GM18867 (cell line): ENCODE measurements around the gene WDR49.

Experiments
- ATAC-seq: cut with Tn5 transposase; IDR thresholded peaks from one replicate; pipeline ENCODE4 v1.9.1; 2021; ENCODE audit warnings: mild to moderate bottlenecking, moderate library complexity; ENCODE audit not compliant: unreplicated experiment

Gene WDR49

GRCh38 chr3:167653760-167654159, at the start of gene WDR49:
WDR49 (minus strand) TSS chr3:167653942; CDS start chr3:167653425, 517 bp downstream.
- ATAC-seq = no peak

- ATAC-seq = no peak
Measured at GRCh38 chr3:167700926-167701325, 47.2 kb upstream of the WDR49 start.

DNA sequence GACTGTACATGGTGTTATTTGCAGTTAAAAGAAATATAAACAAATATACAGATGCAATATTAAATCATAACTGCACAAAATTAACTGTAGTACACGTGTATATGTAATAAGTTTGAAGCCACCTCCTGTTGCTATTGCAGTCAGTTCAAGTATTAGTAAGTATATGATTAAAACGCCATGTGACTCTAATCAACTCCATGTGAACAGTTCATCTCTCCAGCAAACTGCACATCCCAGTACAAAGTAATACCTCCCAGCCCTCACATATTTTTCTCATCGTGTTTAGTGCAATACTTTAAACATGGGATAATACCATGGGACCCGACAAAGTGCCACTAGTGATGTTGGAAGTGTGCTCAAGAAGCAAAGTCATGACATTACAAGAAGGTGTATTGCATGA, 46.3 kb upstream of the WDR49 start:
- ATAC-seq = no peak

- ATAC-seq = no peak
Measured at GRCh38 chr3:167694121-167694520, 40.4 kb upstream of the WDR49 start.

- peak; percentile 100 for ATAC-seq
Measured at GRCh38 chr3:167691366-167691765, 37.6 kb upstream of the WDR49 start.

- peak; percentile 88 for ATAC-seq
Measured at GRCh38 chr3:167684388-167684993, 30.7 kb upstream of the WDR49 start.

DNA sequence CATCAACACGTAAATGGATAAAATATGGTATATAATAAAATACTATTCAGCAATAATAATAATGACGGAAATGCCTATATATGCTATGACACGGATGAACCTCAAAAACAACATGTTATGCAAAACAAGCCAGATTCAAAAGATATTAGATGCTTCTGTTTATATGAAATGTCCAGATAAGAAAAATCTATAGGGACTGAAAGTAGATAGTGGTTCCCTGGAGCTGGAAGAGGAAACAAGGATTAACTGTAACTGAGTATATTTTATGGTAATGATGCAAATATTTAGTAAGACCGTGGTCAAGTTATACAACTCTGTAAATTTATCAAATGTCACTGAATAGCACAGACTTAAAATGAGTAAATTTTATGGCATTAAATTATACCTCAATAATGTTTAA, 25.8 kb upstream of the WDR49 start:
- no peak for ATAC-seq

- no peak for ATAC-seq
Measured at GRCh38 chr3:167675848-167676247, 22.1 kb upstream of the WDR49 start.

GRCh38 chr3:167673221-167673620, 19.5 kb upstream of the WDR49 start:
- ATAC-seq = no peak

GRCh38 chr3:167671878-167672427, 18.2 kb upstream of the WDR49 start:
- no peak for ATAC-seq

GRCh38 chr3:167669699-167670098, 16.0 kb upstream of the WDR49 start:
- no peak for ATAC-seq

DNA sequence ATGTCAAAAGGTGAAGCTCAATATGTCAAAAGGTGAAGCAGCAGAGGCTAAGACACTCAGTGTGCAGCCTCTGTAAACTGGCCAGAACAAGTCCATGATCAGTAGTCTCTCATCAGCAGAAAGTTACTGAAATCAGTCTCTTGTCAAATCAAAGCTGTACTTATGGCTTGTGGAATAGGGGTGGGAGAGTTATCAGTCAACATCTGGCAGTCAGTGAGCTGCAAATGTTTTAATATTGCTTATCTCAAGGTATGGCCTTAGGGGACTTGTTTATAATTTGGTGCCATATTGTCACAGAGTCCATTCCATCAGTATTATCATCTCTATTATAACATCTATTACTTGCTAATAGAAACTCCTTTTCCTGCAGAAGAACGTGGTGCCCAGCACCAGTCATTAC, 14.9 kb upstream of the WDR49 start:
- ATAC-seq = no peak

DNA sequence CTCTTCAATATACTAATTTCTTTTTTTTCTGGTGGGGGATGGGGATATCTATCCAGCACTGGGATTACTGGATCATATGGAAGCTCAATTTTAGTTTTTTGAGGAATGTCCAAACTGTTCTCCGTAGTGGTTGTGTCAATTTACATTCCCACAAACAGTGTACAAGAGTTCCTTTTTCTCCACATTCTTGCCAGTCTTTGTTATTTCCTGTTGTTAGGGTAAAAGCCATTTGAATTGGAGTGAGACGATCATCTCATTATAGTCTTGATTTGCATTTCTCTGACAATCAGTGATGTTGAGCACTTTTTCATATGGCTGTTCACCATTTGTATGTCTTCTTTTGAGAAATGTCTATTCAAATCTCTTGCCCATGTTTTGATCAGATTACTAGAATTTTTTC, 12.8 kb upstream of the WDR49 start:
- no peak for ATAC-seq

DNA sequence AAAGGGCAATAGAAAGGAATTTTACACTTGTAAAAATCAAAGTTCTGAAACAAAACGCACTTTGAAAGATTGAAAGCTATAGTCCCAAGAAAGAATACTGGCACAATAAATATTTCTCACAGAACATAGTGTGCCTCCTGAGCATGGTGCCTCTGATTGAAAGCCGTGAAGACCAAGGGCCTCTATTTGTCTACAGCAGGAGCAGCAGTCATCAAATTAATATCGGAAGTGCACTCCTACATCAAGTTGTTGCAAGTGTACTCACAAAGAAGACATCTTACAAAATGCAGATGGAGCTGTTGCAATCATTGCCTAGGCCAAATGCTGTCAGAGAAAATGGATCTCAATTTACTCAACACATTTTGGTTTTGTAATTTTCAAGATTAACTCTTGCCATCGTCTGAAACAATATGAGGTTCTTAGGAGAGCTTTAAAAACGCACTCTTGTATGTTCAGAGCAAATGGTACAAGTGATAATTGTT, 9.2 kb upstream of the WDR49 start:
- ATAC-seq = no peak

- no peak for ATAC-seq
Measured at GRCh38 chr3:167657684-167658225, 4.0 kb upstream of the WDR49 start.

DNA sequence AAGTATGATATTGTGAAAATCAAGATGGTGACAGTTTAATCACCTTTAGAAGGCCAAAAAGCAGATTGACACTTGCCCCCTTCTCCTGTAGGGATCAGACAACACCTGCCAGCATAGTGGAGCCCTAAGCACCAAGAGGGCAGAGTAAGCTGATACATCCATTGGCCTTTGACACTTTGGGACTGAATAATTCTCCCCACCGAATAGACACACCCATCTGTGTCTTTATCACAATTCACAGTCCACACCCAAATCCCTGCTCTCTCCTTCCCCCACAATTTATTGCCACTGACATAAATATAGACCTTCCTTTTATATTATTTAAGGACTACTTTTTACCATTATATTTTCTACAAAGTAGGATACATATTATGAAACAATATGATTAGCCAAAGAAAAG, 3.1 kb upstream of the WDR49 start:
- no peak for ATAC-seq

DNA sequence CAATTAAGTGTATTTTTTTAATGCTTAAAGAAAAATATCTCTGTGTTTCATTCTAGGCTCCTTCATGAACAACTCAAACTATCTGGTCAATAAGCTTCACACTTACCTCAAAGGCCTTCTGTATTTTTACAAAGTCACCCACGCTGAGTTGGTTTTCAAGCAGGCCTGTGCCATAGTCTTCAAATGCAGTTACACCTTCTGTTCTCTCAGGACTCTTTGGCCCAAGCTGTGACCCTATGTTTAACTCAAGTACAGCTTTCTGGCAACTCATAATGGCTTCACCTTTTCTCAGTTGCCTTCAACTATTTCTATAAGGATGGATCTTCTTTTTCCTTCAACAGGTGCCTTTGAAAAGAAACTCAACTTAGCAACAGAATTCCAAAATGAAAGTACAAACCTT, 587 bp downstream of the WDR49 start:
- no peak for ATAC-seq

DNA sequence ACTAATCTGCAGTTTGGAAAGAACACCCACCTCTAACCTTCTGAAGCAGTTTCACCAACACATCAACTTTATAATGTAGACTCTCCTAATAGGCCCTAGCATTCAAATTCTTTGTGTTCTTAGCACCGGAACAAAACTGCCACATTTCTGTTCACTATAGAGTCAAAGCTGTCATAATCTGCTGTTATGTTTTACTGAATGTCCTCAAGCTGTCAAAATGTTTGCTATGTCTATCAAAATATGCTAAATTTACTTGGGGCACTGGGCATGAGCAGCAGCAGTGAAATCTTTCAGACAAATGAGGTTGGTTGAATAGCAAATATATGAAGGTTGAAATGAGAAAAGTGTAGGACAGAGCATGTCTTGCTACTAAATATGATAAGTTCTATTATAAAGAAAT, 1.9 kb downstream of the WDR49 start:
- no peak for ATAC-seq

DNA sequence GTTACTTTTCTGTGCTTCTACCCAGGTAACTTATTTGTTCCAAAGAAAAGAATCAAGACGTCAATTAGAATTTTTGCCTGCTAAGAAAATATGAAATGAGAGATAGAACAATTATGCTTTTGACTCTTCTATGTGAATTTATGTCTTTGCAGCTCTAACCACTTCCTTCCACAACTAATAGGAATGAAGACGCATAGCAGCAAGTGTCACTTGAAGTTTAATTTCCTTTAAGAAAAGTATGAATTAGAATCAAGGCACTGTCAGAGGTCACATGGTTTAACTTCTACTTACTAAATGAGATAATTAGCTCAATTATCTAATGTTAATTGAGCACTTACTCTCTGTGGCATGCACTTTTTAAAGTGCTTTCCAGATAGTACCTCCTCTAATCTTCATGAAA, 3.3 kb downstream of the WDR49 start:
- ATAC-seq = no peak

DNA sequence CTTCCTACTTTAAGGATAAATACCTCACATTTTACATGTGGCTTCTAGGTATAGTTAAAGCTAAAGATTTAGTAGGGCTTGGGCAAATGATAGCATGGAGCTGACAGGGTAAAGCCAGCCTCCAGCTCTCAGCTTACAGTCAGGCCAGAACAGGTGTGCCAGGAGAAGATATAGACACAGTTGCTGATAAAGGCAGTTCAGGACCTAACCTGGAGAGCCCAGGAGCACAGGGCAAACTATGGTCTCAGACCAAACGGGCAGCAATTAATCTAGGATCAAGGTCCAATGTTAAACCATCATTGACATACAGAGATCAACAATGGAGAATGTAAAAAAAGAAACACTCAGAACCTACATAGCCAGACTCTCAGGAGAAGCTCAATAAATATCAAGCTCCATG, 4.0 kb downstream of the WDR49 start:
- no peak for ATAC-seq

GRCh38 chr3:167644611-167645010, 9.1 kb downstream of the WDR49 start:
- ATAC-seq = no peak

DNA sequence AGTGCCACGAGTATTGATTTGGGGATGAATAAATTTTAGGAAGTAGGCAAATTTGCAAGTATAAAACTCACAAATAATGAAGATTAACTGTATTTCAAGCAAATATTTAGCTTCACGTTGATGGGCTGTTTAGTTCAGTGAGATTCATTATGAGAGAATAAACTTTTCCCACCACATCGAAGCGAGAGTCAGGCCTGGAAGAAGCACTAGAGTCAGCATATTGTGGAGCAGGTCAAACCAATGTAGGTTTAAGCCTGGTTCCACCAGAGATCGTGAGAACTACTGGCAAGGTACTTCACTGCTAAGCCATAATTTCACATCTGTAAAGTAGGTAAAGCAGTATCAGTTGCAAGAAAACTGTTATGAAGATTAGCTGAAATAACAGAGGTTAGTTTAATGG, 22.3 kb downstream of the WDR49 start:
- no peak for ATAC-seq

- no peak for ATAC-seq
Measured at GRCh38 chr3:167626490-167626889, 27.3 kb downstream of the WDR49 start.
